MM.1S (cell line): ENCODE results near the gene ZCCHC7.

Experiments
- DNase-seq: peaks from one replicate; pipeline ENCODE4 v3.0.0-alpha.2; 2015
- H2AFZ ChIP-seq: fragments of 300-600 bp; sonication (generic); 2 replicates; pipeline ENCODE4 v1.6.0; 2016; ENCODE audit warnings: antibody characterized with exemption, low read length
- H3F3A ChIP-seq: fragments of 300-600 bp; sonication (generic); 2 replicates; pipeline ENCODE4 v1.6.1; 2016; ENCODE audit warnings: mild to moderate bottlenecking, antibody characterized with exemption, low read length, moderate library complexity, mixed read lengths; ENCODE audit not compliant: insufficient read depth
- H3K27ac ChIP-seq: fragments of 300-600 bp; sonication (generic); 2 replicates; pipeline ENCODE4 v1.5.1; 2016; ENCODE audit warnings: mild to moderate bottlenecking, low read length
- H3K27me3 ChIP-seq: fragments of 300-600 bp; sonication (generic); replicated peaks from 2 replicates; pipeline ENCODE4 v1.6.0; 2016; ENCODE audit warnings: low read length; ENCODE audit not compliant: insufficient read depth
- H3K36me3 ChIP-seq: fragments of 300-600 bp; sonication (generic); replicated peaks from 2 replicates; pipeline ENCODE4 v1.6.1; 2016; ENCODE audit warnings: mild to moderate bottlenecking, low read length, mixed read lengths; ENCODE audit not compliant: insufficient read depth
- H3K4me1 ChIP-seq: fragments of 300-600 bp; sonication (generic); 2 replicates; pipeline ENCODE4 v1.6.1; 2016; ENCODE audit warnings: low read length, mixed read lengths
- H3K4me2 ChIP-seq: fragments of 300-600 bp; sonication (generic); 2 replicates; pipeline ENCODE4 v1.6.0; 2016; ENCODE audit warnings: low read depth, low read length
- H3K4me3 ChIP-seq: fragments of 300-600 bp; sonication (generic); 2 replicates; pipeline ENCODE4 v1.5.1; 2016; ENCODE audit warnings: low read length, mixed read lengths
- H3K79me2 ChIP-seq: fragments of 300-600 bp; sonication (generic); 2 replicates; pipeline ENCODE4 v1.6.1; 2016; ENCODE audit warnings: mixed run types, low read length, mixed read lengths
- H3K9ac ChIP-seq: fragments of 300-600 bp; sonication (generic); 2 replicates; pipeline ENCODE4 v1.6.1; 2016; ENCODE audit warnings: low read length, mixed read lengths
- H3K9me2 ChIP-seq: fragments of 300-600 bp; sonication (generic); replicated peaks from 2 replicates; pipeline ENCODE4 v1.6.1; 2016; ENCODE audit warnings: mild to moderate bottlenecking, low read length, mixed read lengths; ENCODE audit not compliant: insufficient read depth
- H3K9me3 ChIP-seq: fragments of 300-600 bp; sonication (generic); replicated peaks from 2 replicates; pipeline ENCODE4 v1.6.1; 2016; ENCODE audit warnings: mild to moderate bottlenecking, low read length, mixed read lengths; ENCODE audit not compliant: insufficient read depth
- H4K20me1 ChIP-seq: fragments of 300-600 bp; sonication (generic); 2 replicates; pipeline ENCODE4 v1.6.1; 2016; ENCODE audit warnings: mild to moderate bottlenecking, low read length, moderate library complexity, mixed read lengths; ENCODE audit not compliant: insufficient read depth
- CTCF ChIP-seq: fragments of 300-600 bp; sonication (generic); IDR thresholded peaks from 2 replicates; pipeline ENCODE4 v1.5.1; 2016; ENCODE audit warnings: antibody characterized with exemption, low read length, mixed read lengths
- EZH2 ChIP-seq: fragments of 300-600 bp; sonication (generic); optimal IDR thresholded peaks from 2 replicates; pipeline ENCODE3; 2017; ENCODE audit warnings: low read depth, mild to moderate bottlenecking, antibody characterized with exemption, low read length, mixed read lengths
- EZH2phosphoT487 ChIP-seq: fragments of 300-600 bp; sonication (generic); IDR thresholded peaks from 2 replicates; pipeline ENCODE4 v1.6.1; 2018; ENCODE audit warnings: antibody characterized with exemption, low read length

ZCCHC7 gene

GRCh38 chr9:37390759-37391158 is 270.4 kb downstream of the ZCCHC7 start:
- H3K27me3 ChIP-seq, result no peaks in the 10 kb centered on the region
- H3K27ac ChIP-seq, result no peak overlapping the region
- no peaks in the 10 kb centered on the region for H3K9me2 ChIP-seq
- peak; percentile 95 for DNase-seq
- TF ChIP-seq EZH2phosphoT487 (no peak), CTCF (peak; percentile 82), EZH2 (no peak)
- no peak overlapping the region for H3K9ac ChIP-seq
- H3K4me3 ChIP-seq, result no peak overlapping the region
- no peaks in the 10 kb centered on the region for H4K20me1 ChIP-seq
- peak overlapping the region; percentile 26; the same call in 1 of the 2 replicates for H3K4me2 ChIP-seq
- no peaks in the 10 kb centered on the region for H3K79me2 ChIP-seq
- H2AFZ ChIP-seq, result no peak overlapping the region
- H3F3A ChIP-seq, result no peaks in the 10 kb centered on the region; the same call in 1 of the 2 replicates
- H3K36me3 ChIP-seq, result no peaks in the 10 kb centered on the region
- peaks cover 12% of the 10 kb centered on the region for H3K4me1 ChIP-seq
- no peaks in the 10 kb centered on the region for H3K9me3 ChIP-seq

GRCh38 chr9:37392272-37392671 is 271.9 kb downstream of the ZCCHC7 start:
- no peaks in the 10 kb centered on the region for H3K9me2 ChIP-seq
- no peak for DNase-seq
- no peaks in the 10 kb centered on the region for H3K9me3 ChIP-seq
- no peaks in the 10 kb centered on the region; the same call in 1 of the 2 replicates for H3F3A ChIP-seq
- no peak overlapping the region for H3K9ac ChIP-seq
- H4K20me1 ChIP-seq, result no peaks in the 10 kb centered on the region
- no peak overlapping the region for H3K27ac ChIP-seq
- H3K36me3 ChIP-seq, result no peaks in the 10 kb centered on the region
- no peak overlapping the region for H3K4me2 ChIP-seq
- no peaks in the 10 kb centered on the region for H3K79me2 ChIP-seq
- TF ChIP-seq CTCF, result no peak
- no peak for TF ChIP-seq EZH2phosphoT487
- no peak for TF ChIP-seq EZH2
- peaks cover 12% of the 10 kb centered on the region for H3K4me1 ChIP-seq
- H3K27me3 ChIP-seq, result no peaks in the 10 kb centered on the region
- no peak overlapping the region for H2AFZ ChIP-seq
- no peak overlapping the region for H3K4me3 ChIP-seq

GRCh38 chr9:37395229-37395628 is 274.9 kb downstream of the ZCCHC7 start:
- no peak for TF ChIP-seq EZH2
- TF ChIP-seq CTCF, result no peak
- TF ChIP-seq EZH2phosphoT487, result no peak
- Histone ChIP-seq H3K36me3 (no peaks in the 10 kb centered on the region), H3K27me3 (no peaks in the 10 kb centered on the region), H3K79me2 (no peaks in the 10 kb centered on the region), H3K4me2 (no peak overlapping the region), H3K27ac (no peak overlapping the region), H3K4me3 (no peak overlapping the region), H2AFZ (no peak overlapping the region), H3K9me2 (no peaks in the 10 kb centered on the region), H3K9ac (no peak overlapping the region), H3K4me1 (peaks cover 11% of the 10 kb centered on the region), H4K20me1 (no peaks in the 10 kb centered on the region), H3K9me3 (no peaks in the 10 kb centered on the region), H3F3A (no peaks in the 10 kb centered on the region; the same call in 1 of the 2 replicates)
- no peak for DNase-seq
